Non-pigmented ciliary epithelial cell (primary cell): Measurements from ENCODE around the gene PGAM4.
"Not testable (repeated sequence)": the region's sequence is repeated elsewhere in the genome, so short reads cannot be mapped to it uniquely, and the experiment has no call there.

Experiments
- DNase-seq: peaks from one replicate; pipeline ENCODE4 v3.0.0-alpha.2; 2010; ENCODE audit warnings: low read depth

PGAM4 gene

GRCh38 chrX:77925764-77926163, 43.7 kb downstream of the PGAM4 start:
- no peak for DNase-seq

- DNase-seq: no peak
These were observed 45.0 kb downstream of the PGAM4 start for GRCh38 chrX:77924320-77924859.

GRCh38 chrX:77922787-77923186, 46.7 kb downstream of the PGAM4 start:
- no peak for DNase-seq

GRCh38 chrX:77919370-77919769, 50.1 kb downstream of the PGAM4 start:
- DNase-seq: not testable (repeated sequence)

GRCh38 chrX:77918568-77918967, 50.9 kb downstream of the PGAM4 start:
- DNase-seq: no peak
